A673 (cell line): ENCODE measurements around the gene CCDC6.

Experiments
- EZH2 ChIP-seq: fragments of 200-600 bp; sonication (generic); IDR thresholded peaks from 2 replicates; pipeline ENCODE4 v1.6.1; 2017; ENCODE audit warnings: borderline replicate concordance, low read depth, mild to moderate bottlenecking, mixed read lengths, antibody characterized with exemption, low read length; ENCODE audit not compliant: poor library complexity, severe bottlenecking
- TF ChIP-seq, protein P1 (sequence below): fragments of 300-800, 200-600 bp; sonication (generic); conservative IDR thresholded peaks from 2 replicates; pipeline ENCODE4 v1.5.1; 2017; ENCODE audit warnings: low read depth, mild to moderate bottlenecking, antibody characterized with exemption, low read length, moderate library complexity, mixed read lengths

DNA sequence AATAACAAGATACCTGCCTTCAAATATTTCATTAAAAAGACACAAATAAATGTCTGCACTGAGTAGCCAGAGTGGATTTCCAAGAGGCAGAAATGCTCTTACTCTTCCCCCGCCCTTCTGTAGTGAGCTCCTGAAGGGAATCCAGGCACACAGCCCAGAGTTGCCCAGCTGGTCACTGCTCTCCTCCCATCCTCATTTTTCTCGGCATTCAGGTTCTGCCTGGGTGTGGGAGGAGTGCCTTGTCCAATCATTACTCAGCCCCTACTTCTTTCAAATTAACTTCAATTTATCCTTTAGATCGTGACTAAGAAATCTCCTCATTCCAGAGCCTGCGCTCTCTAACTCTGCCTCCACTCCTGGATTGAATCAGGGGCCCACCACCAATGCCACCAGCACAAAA is 12.2 kb downstream of the CCDC6 start:
- TF ChIP-seq, protein P1, sequence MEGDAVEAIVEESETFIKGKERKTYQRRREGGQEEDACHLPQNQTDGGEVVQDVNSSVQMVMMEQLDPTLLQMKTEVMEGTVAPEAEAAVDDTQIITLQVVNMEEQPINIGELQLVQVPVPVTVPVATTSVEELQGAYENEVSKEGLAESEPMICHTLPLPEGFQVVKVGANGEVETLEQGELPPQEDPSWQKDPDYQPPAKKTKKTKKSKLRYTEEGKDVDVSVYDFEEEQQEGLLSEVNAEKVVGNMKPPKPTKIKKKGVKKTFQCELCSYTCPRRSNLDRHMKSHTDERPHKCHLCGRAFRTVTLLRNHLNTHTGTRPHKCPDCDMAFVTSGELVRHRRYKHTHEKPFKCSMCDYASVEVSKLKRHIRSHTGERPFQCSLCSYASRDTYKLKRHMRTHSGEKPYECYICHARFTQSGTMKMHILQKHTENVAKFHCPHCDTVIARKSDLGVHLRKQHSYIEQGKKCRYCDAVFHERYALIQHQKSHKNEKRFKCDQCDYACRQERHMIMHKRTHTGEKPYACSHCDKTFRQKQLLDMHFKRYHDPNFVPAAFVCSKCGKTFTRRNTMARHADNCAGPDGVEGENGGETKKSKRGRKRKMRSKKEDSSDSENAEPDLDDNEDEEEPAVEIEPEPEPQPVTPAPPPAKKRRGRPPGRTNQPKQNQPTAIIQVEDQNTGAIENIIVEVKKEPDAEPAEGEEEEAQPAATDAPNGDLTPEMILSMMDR, result no peak
- TF ChIP-seq EZH2, result no peak
